Measurements from ENCODE around the gene MACO1.
"Not testable (repeated sequence)": the region's sequence is repeated elsewhere in the genome, so short reads cannot be mapped to it uniquely, and the experiment has no call there.

MACO1 gene

DNA sequence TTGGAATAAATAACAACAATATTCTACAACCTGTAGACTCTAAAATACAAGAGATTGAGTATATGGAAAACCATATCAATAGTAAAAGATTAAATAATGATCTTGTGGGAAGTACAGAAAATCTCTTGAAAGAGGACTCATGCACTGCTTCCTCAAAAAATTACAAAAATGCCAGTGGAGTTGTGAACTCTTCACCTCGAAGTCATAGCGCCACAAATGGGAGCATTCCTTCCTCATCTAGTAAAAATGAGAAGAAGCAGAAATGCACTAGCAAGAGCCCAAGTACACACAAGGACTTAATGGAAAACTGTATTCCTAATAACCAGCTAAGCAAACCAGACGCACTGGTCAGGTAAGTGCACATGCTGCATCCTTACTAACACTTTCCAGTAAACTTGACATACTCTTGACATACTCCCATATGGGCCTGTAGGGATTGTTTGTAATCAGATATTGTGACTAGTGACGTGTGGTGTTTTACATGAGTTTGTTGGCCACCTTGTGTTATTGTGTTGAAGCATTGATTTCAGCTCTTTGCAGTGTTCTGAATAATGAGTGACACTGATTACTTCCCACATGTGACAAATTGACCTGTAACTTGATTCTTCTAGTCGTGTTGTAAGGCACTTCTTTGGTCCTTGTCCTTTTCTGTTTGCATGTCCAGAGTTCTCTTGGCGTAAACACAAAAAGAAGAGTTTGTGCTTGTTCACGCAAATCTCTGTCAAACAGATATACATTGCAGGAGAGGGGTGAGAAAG lies 28.0 kb downstream of the MACO1 start:
- DNase-seq = no peak

DNA sequence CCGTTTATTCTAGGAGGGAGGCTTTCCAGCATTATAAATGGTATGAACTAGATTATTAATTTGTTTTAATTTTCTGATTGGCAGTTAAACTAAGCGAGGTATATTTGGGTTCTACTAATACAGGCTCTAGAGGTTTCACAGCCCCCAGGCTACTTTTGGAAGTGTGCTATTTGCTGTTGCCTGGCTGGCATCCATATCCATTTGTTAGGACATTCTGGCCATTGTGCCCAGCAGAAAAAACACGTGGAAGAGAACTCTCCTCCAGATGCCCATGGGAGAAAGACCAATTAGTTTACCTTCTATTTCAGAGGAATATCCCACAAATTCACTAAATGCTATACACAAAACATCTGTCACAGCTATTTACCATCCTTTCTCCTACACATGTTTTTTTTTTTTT lies 29.3 kb downstream of the MACO1 start:
- no peak for DNase-seq

DNA sequence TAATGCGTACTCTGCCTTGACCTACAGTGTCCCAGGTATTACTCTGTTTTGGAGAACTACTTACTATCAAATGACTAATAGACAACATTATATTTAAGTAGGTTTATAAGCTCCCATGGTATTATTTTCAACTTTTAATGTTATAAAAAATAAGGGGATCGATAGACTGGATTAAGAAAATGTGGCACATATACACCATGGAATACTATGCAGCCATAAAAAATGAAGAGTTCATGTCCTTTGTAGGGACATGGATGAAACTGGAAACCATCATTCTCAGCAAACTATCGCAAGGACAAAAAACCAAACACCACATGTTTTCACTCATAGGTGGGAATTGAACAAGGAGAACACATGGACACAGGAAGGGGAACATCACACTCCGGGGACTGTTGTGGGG lies 30.1 kb downstream of the MACO1 start:
- not testable (repeated sequence) for DNase-seq

DNA sequence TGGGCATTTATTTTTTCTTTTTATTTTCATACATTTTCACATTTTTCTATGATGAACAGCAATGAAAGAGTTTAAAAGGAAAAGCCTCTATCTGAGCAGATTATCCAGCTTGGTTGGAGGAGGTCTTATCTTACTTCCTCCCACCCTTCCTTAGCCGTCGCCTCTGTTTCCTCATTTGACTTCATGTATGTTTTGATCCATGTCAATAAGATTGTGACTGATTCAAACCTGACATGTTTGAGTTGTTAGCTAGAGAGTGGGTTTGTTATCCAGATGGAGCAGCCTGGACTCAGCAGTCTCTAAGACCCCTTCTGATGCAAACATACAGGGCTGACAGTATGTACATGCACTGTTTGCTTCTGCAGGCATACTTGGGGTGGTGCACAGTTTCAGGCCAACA lies 31.2 kb downstream of the MACO1 start:
- DNase-seq = no peak

DNA sequence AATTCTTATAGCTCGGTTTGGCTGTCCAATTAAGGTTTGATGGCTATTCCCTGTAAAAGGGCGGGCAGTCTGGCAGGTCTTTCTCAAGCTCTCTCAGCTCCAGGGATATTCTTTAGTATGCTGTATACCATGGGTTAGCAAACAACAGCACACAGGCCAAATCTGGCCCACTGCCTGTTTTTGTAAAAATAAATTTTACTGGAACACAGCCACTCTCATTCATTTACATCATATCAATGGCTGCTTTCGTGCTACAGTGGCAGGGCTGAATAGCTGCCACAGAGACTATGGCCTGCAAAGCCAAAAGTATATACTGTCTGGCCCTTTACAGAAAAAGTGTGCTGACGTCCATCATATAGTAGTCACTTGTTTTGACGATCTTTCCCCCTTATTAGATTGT lies 32.0 kb downstream of the MACO1 start:
- no peak for DNase-seq

DNA sequence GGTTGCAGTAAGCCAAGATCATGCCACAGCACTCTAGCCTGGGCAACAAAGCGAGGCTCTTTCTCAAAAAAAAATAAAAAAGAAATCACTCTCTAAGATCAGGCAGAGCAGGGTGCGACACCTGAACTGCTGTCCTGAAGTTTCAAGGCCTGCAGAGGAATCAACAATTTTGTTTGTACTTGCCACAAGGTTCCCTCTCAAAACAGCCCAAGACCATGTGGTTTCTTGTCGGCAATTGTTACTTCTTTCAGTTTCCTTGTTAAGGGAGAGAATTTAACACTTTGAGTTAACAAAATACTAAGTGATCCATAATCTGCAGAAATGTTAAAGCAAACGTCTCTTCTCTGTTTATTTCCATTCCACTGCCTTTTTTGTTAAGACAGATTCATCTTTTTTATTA lies 36.5 kb downstream of the MACO1 start:
- no peak for DNase-seq

DNA sequence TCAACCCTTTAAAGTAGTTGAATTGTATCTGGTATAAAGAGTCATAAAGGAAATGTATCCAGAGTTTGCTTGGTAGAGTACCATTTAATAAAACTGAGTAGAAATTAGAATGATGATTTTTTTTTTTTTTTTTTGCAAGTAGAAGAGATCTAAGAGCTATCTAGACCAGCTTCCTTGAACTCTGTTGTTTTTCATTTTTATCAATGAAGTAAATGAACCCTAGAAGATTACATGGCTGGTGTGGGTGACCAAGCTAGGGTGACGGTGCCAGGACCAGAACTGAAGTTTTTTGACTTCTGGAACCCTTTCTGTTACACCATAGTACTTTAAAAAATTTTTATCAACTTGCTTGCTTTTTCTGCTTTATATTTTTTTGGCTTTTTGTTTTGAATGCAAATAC lies 36.9 kb downstream of the MACO1 start:
- no peak for DNase-seq

DNA sequence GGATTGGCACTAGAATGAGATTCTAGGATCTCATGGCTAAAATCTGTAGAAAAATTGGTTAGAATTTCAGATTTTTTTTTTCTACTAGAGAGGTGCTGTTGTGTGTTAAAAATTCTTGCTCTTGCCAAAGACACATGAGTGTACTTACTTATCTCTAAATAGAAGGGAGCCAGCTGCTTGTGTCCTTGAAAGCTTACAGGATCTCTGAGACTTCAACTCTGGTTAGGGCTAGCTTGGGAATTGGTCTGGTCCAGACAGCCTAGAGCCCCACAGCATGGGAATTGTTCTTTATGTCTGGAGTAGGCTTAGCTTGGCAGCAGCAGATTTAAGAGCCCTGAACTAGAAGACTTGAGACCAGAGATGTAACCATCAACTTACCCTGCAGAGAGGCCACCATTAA lies 37.3 kb downstream of the MACO1 start:
- no peak for DNase-seq

DNA sequence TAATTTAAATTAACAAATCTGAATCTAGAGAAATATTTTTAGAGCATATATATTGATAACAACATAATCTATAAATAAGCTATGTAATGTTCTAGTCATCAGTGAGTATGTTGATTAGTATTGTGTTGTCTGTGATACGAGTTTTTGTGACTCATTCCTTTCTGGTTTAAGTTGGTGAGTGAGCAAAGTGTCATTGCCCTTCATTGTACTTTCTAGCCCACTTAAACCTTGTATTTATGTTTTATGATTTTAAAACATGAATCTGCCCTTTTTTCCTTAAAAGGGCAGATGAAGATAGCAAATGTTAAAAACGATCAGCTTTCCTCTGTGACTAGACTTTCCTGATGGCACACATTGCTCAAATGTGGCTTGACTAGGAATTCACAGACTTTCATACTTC lies 38.5 kb downstream of the MACO1 start:
- DNase-seq = no peak

DNA sequence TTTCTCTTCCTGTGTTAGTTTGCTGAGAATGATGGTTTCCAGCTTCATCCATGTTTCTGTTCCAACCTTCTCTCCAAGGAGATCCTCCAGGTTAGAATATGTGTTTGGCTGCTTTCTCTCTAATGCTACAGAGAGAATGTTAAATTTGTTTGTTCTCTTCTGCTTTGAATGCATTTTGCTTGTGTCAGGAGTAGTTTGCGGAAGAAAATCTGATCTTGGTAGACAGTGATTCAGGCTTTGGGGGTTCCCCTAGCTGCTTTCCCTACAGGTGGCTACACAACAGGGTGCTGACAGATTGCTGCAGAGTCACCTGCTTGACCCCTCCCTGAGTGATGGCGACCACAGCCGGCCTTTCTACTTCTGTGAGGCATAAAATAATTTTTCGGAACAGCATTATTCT lies 41.8 kb downstream of the MACO1 start:
- DNase-seq = peak; percentile 15

DNA sequence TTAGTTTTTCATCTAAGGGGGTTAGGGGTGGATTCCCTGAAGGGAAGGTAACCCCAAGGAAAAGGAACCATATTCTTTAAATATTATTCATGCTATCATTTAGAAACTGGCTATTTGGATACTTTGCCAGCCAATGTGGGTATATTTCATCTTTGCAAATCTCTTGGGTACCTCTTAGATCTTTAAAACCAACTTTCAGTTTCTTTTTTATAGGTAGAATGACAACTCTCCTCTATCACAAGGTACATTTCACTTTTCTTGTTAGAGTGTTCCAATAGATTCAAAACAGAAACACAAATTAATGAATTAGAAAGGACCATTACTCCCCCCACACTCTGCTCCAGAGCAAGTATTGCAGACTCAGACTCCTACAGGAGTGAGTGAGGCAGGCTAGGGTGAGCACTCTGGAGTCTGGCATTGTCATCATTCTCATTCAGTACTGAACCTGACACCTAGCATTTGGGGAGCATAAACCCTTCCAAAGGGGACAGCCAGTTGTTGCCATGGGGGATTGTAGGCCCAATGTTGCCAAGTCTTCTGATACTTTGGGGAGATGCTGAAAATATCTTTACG lies 43.0 kb downstream of the MACO1 start:
- no peak for DNase-seq

DNA sequence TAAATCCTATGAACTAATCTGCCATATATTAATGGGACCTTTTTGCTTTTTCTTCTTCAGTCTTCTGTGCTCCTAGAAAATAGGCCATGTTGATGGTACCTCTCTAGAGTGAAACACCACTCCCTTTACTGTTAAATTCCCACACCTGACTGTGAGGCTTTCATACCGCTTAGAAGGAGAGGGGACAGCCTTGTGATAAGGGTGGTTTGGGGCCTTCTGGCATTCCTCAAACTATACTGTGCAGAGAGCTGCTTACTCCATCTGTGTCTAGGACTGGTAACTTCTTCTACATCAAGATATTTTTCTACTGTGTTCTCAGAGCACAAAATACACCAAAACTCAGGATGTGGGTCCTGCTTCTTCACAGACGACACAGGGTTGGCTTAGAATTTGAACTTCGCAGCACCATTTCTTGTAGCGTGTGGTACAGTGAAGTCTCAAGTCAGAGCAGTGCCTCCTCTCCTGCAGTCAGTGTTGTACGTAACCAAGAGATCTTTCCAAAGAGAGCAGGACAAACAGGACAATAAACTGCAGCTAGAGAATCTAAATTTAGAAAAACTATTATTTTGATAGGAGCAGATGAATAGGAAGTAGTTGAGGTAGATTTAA lies 43.8 kb downstream of the MACO1 start:
- DNase-seq = no peak

DNA sequence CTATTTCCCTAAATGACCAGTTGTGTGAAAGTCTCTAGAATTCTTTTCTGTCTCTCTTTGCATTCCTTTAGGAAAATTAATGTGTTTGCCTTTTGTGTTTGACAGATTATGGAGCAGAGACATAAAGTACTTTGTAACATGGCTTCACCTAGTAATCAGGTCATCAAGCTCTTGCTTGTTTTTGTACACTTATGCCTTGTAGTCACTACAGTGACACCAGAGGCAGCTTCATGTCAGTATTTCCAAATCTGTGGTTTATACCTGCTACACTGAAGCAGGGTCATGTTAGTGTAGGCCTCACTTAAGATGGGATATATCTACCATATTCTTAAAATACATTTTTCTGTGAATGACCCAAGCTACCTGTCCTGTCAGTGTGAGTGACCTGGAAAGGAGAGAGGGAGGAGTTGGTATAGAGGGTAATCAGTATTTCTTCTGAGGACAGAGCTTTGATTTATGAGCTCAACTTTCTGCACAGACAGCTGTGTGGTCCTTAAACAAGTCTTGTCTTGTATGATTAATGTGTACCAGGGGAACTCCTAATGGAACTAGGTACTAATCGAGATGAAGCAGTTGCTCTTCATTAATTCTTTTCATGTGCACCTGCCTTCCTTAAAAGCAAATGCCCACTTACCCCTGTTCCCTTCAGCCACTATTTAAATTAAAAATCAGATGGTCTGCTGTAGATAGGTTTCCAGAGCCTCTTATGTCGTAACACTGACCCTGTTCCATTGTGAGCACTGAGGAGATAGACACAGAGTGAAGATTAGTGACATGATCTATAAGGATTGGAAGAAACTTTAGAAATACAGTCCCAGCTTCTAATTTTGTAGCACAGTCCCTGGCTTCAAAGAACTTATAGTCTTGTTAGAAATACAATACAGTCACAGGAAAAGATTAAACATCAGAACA lies 45.7 kb downstream of the MACO1 start:
- no peak for DNase-seq

DNA sequence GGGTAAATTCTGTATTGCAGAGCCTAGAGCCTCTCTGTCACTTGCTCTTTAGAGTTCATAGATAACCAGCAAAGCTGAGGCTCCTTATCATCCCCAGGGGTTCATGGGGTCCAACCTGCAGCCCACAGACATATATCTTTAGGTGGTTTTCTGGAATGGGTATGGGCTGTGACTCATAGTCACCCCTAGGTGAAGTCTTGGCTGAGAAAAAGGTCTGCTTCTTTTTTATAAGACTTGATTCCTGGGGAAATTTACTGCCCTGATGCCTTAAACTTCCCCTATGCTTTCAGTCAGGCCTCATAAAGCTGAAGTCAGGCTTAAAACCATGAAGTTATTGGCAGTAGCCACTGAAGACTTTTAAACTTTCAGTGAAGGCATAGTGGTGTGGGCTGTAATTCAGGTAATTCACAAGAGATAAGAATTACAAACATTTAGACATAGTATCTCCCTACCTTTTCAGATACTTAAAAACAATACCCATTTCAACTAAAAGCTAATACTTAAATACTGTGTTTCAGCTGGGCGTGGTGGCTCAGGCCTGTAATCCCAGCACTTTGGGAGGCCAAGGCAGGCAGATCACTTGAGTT lies 46.8 kb downstream of the MACO1 start:
- no peak for DNase-seq

DNA sequence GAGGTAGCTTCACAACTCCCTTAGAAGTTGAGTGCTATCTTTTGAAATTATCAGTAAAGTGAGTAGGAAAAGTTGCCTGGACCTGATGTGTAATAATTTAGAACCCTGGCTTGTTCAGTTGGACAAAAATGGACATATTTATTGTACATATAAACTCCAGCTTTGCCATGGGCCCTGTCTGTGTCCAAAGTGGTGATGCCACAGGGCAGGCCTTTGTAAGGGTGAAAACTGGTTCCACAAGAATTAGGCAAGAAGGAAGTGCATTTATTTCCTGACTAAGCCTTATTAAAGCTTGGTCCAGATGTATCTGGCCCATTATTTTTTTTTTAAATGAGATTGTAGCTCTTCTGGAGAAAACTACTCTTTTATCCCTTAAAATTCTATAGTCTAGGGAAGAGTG lies 47.9 kb downstream of the MACO1 start:
- DNase-seq = no peak

DNA sequence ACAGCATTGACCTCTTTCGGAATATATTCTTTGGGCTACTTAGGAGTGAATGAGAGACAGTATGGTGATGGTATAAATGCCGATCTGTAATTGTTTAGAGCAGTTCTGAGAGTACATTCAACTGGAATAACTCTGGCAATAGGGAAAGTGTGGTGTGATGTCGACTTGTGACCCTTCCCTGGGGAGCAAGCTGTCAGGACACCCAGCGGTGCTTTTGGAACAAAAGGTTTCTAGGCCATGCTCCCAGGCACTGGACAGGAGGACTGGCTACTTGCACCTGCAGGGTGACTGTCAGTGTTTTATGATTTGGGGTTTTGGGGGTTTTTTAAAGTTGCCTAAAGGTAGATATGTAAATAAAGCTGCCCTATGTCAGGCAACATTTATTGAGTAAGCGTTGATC lies 50.9 kb downstream of the MACO1 start:
- no peak for DNase-seq

DNA sequence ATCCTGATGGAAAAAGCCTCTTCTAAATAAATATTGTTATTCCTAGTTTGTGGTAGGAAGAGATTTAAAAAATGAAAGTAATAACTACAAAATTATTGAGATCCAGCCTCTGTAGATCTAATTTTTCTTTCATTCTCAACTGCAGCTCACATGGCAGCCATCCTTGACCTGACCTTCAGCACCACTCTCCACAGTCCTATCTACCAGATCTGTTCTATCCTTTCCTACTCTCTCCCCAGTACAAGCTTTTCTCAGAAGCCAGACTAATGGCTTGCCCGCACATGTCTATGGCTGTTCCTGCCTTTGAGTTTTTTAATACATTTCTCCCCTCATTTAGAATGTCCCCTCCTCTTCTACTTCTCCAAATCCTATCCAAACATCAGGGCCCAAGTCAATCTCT lies 51.5 kb downstream of the MACO1 start:
- no peak for DNase-seq

DNA sequence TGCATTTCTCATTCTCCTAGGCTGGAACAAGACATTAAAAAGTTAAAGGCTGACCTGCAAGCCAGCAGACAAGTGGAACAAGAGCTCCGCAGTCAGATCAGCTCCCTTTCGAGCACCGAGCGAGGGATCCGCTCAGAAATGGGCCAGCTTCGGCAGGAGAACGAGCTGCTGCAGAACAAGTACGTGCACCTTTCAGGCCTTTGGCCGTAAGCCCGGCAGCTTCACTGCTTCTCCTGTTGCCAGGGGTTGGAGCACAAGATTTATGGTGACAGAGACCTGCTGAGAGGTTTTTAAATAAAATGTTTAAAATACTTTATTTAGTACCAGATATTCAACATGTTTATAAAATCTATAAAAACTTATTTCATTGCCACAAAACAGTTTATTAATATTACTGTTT lies 53.4 kb downstream of the MACO1 start:
- no peak for DNase-seq

DNA sequence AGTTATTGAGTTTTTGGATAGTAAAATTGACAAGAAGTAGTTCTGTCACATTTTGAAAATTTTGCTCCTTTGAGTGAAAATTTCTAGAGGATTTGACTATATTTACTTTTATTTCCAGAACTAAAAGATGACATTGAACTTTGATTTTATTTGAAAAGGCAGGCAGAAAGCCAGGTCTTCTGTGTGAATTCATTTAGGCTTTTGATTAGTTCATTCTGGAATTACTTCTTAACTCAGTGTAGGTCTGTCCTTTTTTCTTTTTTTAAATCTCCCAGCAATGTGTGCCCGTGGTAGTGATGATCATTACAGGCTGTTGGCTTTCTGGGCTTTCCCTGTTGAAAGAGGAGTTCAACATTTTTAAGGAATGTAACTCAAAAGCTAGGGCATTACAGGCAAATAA lies 53.8 kb downstream of the MACO1 start:
- DNase-seq = no peak

DNA sequence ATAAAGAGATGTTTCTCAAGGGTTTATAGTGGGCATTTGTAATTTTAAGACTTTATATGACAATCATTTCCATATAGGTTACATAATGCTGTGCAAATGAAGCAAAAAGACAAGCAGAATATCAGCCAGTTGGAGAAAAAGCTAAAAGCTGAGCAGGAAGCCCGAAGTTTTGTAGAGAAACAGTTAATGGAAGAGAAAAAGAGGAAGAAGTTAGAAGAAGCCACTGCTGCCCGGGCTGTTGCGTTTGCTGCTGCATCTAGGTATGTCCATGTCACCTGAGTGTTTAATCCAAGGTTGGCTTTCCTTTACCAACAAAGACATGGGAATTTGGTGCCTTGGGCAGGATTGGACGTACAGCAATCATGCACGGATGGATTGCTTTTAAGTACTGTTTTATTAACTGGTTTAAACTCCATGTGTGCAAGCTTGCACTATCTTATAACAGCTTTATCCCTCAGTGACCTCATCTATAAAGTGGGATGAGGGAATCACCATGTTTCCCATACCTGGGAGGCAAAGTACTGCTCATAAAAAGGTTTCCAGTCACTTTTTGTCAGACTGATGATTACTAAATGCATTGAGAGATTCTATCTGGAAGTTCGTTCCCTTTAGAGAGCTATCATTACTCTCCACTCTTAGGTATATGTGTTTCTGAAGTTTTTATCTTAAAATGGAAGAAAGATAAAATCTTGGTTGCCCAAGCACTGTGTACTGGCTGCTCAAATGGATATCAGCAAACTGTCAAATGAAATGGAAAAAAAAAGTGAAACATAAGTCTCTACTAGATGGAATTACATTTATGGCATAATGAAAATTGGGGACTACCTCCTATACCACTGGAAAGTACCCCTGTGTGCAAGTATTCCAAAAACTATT lies 55.1 kb downstream of the MACO1 start:
- no peak for DNase-seq

DNA sequence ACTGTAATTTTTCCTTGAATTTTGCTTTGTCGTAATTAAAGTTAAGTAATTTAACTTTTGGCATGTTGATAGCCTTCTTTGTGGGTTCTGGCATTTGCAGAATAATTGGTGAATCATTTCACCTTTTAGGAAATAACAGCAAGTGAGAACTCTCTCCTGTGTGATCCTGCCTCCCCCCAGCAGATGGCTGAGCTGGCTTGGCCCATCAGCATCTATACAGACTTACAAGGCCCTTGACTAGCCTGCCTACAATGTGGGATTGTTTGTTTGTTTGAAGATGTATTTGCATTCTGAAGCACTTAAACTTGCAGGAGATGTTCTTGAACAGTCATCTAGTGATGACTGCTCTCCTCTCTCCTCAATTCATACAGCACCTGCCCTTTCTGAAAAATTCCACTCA lies 55.9 kb downstream of the MACO1 start:
- DNase-seq = no peak

DNA sequence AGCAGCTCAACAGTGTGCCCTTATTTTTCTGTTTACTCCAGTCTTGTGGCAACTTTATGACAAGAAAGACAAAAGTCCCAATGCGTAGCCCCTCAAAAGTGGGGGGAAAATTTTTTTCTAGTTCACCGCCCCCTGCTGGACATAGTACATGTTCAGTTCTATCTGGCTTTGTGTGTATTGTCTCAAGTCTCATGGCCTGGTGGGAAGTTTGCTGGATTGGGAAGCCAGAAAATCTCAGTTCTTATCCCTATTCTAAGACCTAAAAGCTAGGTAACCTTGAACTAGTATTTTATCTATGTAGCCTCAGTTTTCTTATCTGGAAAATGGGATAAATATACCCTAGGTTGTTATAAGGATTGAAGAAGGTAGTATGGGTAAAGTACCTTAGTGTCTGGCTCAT lies 56.9 kb downstream of the MACO1 start:
- DNase-seq = peak; percentile 26

All from stimulated activated CD4-positive, alpha-beta T cell treated with anti-CD3 and anti-CD28 coated beads, Interleukin-4, amount 100 ng/mL, for 1 hour (primary cell).